Activated CD8-positive, alpha-beta memory T cell treated with anti-CD3 and anti-CD28 coated beads for 24 hours (primary cell): ENCODE data around the gene GATA2.

Source experiments
- DNase-seq: peaks from one replicate; pipeline ENCODE4 v3.0.0-alpha.2; 2020

The GATA2 gene

DNA sequence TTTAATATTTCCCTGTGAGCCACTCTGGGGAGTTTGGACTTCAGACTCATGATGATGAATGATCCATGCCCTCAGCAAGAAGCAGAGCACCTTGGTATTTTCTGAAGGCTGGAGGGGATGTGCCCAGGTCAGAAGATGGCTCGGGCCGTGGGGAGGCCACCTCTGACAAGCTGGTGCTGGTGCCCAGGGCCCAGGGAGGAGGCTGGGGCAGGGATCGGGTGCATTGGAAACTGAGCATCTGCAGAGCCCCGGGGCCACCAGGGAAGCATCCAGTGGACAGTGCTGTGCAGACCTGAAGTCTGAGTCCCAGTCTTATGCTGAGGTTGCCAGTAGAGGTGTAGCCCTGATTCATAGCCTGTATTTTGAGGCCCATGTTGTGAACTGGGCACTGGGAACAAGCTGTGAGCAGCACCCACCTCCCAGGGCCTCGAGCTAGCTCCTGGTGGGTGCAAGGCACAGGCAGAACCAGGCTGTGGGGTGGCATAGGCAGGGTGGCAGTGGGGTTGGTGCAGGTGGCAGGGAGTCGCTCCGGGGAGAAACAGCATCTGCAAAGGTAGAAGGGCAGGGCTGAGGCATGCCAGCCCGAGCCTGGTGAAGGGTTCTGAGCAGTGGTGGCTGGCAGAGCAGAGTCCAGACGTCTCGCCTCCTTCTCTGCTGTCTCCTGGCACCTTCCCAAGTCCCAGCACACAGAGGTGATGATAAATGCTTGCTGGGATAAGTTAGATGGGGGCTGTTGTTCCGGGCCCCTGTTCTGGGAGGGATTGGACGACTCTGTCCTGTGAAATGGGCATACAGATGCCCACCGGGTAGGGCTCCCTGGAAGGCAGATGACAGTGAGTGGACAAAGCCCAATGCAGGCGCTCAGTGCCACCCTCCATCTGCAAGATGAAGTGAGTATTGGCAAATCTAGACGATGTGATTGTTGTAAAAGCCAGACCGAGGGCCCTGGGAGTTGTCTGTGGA lies 36.9 kb downstream of the GATA2 start:
- no peak for DNase-seq

DNA sequence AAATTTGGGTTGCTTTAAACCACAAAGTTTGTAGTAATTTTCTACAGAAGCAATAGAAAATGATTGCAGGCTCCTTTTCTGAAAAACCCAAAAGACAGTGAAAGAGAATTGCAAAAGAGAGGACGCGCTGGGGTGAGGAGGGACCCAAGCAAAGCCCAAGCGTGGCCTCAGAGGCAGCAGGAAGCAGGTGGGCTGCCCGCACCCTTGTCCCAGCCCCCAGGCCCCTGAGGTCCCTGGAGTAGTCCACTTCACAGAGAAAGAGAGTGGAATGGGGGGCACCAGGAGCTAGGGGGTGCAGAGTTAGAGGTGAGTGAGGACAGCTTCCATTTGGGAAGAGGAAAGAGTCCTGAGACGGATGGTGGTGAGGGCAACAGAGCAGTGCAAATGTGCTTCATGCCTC lies 37.9 kb downstream of the GATA2 start:
- DNase-seq, result no peak

DNA sequence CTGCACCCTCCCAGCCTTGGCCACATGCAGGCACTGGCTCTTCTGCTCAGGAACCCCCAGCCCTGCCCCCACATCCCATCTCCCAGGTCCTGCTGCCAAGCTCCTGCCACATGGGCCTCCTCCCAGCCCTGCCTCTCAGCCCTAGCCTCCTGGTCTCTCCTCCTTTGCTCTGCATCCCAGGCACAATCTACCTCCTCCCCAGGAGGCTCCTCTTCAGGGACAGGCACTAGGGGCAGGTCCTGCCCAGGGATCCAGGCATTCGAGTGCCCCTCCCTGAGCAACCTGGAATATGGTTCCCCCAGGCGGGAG lies 38.7 kb downstream of the GATA2 start:
- DNase-seq, result no peak

DNA sequence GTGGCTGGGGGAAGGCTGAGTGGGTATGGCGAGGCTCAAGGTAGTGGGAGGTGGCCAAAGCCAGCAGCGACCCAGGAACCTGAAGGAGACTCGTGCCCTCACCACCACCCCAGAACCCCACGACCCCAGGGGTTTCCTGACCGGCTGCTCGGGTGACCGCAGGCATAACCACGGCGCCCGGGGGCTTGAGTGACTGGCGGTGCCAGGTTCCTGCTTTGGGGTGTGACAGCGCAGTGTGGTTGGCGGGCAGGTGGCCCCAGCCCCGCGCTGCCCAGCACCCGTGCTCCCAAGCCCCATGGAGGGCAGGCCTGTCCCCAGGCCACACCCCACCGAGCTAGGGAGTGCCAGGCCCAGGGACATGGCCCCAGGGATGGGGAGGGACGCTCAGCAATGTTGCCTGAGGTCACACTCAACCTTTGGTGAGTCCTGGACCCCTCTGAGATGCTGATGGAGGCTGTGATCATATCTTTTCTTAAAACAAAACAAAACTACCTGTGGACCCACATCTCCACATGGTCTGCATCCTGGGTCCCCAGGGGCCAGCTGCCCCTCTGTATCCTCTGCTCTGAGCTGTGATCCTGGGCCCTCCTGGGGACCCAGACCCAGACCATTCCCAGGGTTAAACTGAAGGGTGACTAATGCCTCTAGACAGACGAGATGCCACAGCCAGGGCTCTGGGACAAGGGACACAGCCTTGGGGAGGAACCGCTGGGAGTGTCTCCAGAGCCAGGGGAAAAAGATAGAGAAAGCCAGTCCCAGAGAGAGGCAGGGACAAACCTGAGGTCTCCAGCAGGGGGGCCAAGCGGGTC lies 39.3 kb downstream of the GATA2 start:
- no peak for DNase-seq

DNA sequence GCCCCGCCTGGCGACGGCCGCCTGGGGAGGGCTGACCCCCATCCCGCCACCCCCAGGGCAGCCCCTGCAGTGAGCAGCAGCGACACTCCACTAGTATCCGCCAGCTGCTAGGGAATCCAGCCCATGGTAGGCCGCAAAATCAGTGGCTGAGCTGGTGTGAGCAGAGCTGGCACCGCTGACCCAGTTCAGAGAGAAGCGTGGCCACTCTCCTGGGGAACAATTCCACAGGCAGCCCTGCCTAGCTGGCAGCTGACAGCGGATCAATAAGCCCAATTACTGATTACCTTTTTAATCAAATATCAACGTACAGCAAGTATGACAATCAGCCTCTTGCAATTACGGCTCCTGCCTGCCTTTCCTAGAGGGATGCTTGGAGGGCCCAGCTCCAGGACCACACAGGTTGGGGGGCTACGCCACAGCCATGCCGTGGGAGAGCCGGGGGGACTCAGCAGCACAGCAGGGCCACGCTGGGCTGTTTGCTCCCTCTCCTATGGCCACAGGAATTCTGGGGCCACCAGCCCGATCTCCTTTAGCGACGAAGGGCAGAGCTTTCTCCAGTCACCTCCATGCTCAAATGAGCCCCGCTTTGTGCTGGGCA lies 40.2 kb downstream of the GATA2 start:
- no peak for DNase-seq

DNA sequence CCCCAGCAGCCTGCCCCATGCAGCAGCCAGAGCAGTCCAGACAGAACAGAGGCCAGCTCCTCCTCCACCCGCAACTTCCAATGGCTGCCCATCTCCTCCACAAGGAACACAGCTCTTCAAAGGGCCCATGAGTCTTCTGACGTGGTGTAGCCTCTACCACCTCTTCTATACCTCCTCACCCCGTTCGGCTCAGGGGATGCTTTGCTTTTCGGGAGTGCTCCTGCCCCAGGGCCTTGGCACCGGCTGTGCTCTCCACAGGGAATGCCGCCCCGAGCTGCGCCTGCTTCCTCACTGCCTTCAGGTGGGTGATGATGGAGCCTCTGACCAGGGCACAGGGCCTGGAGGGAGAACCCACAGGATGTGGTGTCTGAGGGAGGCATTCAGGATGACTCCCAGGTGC lies 40.9 kb downstream of the GATA2 start:
- DNase-seq, result no peak

DNA sequence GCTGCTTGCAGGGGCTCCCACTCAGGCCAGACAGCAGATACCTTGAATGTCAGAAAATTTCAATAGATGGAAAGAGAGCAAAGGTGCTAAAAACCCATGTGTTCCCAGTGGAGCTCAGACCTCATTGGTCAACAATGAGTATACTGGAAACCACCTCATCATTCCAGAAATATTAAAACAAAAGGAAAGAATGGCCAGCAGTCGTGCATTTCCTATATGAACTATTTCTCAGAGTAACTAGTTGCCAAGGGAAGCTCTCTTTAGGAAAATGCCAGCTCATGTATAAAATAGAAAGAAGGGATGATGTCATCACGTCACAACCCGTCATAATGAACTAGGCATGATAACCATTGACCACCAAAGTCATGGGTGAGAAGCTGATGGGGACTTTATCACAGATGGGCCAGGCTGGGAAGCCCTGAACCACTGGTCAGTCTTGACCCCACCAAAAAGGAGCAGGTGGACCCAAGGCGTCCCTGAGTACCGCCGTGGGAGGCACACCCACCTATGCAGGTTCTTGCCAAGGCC lies 43.8 kb downstream of the GATA2 start:
- DNase-seq, result no peak

DNA sequence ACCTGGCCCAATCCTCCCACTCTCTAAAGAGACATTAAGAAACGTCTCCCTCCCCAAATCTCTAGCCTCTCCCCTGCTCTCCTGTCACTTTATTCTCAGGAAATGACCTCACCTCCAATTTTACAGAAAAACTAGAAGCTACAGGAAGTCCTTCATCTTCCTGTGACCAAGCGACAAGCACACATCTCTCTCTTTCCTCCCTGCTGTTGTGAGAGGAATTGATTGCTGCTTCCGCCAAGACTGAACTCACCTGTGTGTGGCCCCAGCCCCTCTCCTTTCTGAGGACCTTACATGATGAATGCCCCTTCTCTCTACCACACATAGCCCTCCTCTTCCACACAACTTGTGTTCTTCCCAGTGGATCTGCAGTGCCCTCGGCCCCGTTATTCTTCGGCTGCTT lies 44.5 kb downstream of the GATA2 start:
- DNase-seq, result no peak

DNA sequence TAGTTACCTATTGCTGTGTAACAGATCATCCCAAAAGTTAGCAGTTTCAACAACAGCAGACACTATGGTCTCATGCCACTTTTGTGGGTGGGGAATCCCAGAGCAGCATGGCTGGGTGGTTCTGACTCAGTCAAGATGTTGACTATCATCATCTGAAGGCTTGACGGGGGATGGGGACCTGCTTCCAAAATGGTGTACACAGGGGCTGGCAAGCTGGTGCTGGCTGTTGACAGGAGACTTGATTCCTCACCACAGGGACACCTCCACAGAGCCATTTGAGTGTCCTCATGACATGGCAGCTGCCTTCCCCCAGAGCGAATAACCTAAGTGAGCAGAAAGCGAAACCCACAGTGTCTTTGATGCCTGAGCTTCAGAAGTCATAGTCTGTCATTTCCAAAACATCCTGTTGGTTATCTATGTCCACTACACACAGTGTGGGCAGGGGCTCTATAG lies 45.4 kb downstream of the GATA2 start:
- DNase-seq, result no peak

DNA sequence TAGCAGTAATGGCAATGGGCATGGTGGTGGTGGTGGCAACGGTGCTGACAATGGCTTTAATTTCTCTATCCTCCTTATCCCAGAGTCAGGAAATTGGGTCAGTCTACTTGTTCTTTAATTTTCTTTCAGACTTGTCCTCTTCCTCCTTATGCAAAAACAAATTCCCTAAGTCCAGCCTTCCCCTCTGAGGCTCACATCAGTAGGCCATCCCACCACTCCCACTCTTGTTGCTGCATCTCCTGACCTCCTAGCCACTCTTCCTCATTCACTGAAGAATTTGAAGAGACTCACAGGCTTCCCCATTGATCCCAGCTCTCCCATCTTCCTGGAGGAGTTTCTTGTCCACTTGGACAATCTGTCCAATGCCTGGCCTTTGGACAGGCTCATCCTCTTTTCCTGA lies 46.2 kb downstream of the GATA2 start:
- no peak for DNase-seq

DNA sequence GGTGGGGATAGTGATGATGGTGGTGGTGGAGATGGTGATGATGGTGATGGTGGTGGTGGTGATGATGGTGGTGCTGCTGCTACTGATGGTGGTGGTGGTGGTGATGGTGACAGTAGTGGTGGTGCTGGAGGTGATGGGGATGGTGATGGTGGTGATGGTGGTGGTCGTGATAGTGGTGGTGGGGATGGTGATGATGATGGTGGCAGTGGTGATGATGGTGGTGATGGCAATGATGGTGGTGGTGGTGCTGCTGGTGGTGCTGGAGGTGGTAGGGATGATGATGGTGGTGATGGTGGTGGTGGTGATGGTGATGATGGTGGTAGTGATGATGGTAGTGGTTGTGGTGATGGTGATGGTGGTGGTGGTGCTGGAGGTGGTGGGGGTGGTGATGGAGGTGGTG lies 47.6 kb downstream of the GATA2 start:
- no peak for DNase-seq

DNA sequence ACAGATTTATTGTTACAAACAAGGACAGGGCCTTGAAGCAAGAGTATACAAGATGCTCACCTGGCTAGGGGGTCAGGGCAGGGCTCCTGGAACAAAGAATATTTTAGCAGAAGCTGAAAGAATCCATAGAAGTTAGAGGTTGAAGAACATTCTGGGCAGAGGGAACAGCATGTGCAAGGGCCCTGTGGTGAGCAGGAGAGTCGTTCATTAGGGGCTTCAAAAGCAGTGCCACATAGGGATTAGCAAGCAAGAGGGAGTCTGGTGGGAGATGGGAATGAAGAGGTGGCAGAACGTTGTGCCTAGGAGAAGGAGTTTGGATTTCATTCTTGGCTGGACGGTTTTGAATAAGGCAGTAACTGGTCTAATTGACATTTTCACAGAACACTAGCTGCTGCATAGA lies 49.2 kb downstream of the GATA2 start:
- no peak for DNase-seq

DNA sequence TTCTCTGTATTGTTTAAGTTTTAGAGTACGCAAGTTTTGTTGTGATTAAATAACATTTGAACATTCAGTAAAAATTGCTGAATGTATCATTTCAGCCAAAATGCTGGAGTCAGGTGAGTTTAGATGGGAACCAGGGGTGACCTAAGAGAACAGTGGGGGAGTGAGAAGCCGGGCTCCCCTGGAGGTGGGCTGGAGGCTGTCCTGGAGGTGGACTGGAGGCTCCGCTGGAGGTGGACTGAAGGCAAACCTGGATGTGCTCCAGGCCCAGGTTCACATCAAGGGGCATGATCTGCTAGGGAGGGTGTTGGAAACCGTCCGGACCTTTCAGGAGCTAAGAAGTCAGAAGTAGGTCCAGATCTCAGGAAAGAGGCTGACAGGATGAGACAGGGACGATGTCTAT lies 50.1 kb downstream of the GATA2 start:
- no peak for DNase-seq

DNA sequence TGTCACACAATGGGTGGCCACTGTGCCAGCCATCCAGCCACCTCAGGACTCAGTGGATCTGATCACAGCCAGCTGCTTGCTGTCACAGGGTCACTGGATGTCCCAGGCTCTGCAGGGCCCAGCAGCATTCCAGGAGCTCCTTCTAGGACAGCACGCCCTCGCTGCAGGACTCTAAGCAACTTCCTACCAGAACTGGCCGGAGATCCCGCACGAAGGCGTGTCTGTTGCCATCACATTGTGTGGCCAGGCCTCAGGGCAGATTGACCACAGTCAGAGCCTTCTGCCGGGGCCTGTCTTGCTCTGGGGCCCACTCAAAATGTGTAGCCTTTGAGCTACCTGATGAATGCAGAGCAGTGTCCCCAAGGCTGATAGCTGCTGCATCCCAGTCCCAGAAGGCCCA lies 50.9 kb downstream of the GATA2 start:
- DNase-seq, result no peak

DNA sequence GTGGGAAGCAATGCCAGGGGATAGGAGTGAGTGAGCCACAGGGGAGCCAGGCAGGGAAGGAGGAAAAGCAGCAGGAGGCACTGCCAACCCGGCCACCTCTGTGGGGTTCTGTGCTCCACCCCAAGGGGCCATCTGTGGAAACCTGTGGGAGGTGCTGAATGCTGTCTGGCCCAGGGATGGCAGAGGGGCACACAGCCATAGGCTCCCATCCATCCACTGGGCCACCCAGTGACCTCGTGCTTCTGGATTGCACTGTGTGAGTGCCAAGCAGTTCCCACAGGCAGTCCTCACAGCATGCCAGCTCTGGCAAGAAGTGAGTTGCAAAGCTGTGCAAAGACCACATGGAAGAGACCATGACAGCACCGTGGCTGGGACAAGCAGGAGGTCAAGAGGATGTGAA lies 53.8 kb downstream of the GATA2 start:
- DNase-seq, result no peak

DNA sequence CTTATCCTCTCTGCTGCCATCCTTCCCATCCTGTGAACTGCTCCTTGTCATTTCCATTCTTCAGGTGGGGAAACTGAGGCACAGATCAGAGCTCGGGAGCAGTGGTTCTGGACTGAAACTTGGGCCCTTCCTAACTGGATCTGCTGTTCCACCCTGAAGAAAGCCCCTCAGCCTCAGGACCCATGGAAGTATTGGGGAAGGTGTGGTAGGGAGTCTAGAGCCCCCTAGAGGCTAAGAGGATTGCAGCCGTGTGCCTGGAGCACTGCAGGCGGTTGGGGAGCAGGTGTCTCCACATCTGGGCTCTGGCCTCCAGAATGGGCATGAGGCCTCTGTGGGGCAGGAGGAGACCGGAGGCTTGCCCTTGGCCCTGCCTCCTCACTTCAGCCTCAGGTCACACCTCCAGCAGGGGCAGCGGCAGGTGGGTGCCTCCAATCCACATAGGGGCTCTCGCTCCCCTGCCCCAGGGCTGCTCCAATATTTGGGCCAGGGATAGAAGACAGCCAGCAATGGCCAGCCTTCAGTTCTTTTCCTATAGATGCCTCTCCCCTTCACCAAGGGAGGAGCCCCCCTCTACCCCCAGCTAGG lies 54.4 kb downstream of the GATA2 start:
- no peak for DNase-seq

DNA sequence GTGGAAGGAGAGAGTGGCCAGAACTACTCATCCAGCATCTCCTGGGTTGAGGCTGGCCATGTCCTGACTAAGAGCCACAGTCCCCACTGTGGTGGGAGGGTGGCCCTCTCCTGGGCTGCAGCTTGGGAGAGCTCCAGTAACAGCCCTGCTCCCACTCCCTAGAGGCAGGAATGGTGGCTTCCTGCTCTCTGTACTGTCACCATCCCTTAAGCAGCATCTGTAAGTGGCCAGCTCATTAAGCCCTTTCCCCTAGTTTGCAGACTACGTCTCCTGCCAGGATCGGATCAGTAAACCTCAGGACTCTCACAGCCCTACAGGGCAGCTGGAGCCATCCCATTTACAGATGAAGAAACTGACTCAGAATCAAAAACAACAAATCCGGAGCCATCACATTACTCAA lies 56.8 kb downstream of the GATA2 start:
- no peak for DNase-seq

DNA sequence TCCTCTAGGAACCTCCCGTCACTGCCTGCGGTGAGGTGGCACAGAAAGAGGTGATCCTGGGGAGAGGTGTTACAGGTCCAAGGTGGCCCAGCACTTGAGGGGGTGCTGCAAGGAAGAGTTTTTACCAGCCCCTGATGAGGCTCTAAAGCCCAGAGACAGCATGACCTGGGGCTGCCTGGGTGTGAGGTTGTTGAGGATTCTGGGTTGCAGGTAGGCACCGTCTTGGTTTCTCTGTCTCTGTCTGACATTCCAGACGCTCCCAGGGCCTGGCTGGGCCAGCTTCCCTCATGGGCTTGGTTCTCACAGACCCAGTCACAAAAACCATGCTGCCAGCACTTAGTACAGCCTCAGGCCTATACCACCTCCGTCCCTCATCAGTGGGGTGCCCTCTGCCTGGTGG lies 57.4 kb downstream of the GATA2 start:
- no peak for DNase-seq

DNA sequence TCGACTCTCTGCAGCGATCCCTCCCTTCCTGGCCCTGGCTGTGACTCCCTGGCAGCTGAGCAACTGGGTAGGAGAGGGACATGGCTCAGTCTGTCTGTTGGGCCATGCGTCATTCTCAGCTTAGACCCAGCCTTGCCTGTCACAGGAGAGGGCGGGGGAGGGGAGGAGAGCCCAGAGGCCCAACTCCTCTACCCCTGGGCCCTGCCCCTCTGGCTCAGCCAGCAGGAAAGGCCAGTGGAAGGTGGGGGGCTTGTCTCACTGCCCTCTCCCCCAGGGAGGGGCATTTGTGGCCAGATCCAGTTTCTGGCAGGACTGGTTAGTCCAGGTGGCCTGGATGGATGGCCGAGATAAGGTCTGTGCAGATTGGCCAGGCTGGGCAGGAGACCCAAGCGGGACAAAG lies 57.9 kb downstream of the GATA2 start:
- no peak for DNase-seq

DNA sequence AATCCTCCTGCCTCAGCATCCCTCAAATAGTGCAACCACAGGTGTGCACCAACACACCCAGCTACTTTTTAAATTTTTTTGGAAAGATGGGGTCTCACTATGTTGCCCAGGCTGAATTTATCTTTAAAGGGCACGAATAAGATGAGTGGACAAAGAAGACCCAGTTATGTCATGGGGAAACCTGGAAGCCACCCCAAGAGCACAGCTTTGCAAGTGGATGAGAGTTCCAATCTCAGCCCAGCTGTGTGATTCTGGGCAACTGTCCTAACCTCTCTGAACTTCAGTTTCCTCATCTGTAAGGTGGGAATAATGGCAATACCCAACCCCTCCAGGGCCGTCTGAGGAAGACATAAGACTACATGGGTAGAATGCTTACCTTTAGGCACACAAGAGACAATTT lies 58.5 kb downstream of the GATA2 start:
- DNase-seq, result no peak

DNA sequence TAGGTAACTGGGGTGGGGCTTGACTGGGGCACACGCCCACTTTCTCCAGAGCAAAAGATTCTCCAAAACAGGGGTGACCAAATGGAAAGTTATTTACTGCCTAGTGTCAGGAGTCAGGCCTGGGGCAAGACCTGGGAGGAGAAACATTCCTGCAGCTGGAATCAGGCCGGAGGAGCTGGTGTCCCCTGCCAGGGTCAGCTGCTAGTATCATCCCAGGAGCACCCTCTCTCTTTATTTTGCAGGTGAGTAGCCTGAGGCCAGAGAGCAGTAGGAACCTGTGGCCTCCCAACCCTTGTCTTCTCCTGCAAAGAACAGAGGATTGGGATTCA lies 59.2 kb downstream of the GATA2 start:
- no peak for DNase-seq

DNA sequence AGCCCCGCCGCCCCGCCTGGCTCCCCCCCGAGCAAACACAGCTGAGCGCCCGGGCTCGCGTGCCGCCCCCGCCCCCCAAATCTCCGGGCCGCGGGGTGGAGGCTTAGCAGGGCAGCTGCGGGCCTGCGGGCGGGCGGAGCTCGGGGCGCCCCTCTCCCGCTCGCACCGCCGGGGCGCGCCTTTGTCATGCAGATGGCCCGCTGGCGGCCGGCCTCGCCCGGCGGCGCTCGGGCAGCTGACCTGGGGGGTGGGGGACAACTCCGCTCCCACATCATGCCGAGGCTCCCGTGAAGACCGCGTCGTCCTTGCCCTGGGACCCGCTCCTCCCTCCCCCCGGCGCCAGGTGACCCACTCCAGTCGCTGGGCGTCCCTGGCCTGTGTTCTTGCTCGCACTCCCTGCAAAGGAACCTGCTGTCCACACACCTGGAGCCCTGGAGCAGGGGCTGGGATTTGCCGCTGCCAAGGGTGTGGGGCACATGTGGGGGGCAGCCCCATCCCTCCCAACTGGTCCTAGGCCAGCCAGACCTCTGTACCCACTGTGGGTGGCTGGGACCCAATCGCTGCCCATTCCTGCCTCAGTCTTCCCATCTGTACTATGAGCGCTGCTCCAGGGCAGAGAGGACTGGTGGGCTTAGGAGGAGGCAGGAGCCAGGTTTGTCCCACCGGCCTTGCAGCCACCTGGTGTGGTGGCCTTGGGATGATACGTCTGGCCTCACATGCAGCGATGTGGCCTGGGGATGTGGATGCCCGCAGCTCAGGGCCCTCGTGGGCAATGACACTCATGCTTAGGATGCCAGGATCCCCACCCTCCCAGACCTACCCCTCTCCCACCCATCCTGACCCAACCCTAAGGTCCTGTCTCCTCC lies 59.8 kb downstream of the GATA2 start:
- no peak for DNase-seq
